ENCODE measurements around the gene CADPS. TPM values are rescaled to one million over a fixed set of nuclear protein-coding genes. Genes with fewer than 3 reads are reported as not detected.

The CADPS gene
- total and polyA plus RNA-seq, 4 donors: 0.13 to 0.99 (median 0.75) TPM; not detected in 1

- H3K27ac ChIP-seq (ENCODE audit: low read depth in 1 of 2, low read length in 2 of 2): no peak overlapping the region
- H3K4me1 ChIP-seq (ENCODE audit: control insufficient read depth in 1 of 2, insufficient read depth in 2 of 2, low read length in 2 of 2): no peaks in the 10 kb centered on the region
- DNase-seq (no peak), ATAC-seq (ENCODE audit: low FRiP score) (no peak)
- no peak overlapping the region for H3K4me3 ChIP-seq (ENCODE audit: low read length in 2 of 2)
- no peaks in the 10 kb centered on the region for H3K36me3 ChIP-seq (ENCODE audit: control insufficient read depth in 1 of 2, insufficient read depth in 2 of 2, low read length in 1 of 2)
- WGBS, 2 donors: 80 to 89% methylated on average over 4 of the region's 4 CpGs
- H3K27me3 ChIP-seq (ENCODE audit: control insufficient read depth in 1 of 2, insufficient read depth in 2 of 2, low read length in 1 of 2): no peaks in the 10 kb centered on the region
- intact Hi-C loops (cut with DNase I): no loop called here
- peaks cover 2% of the 10 kb centered on the region for H3K9me3 ChIP-seq (ENCODE audit: control insufficient read depth, low read length)
These were observed 515.7 kb downstream of the CADPS start for GRCh38 chr3:62359531-62359930.

GRCh38 chr3:62356356-62356755 lies 518.9 kb downstream of the CADPS start:
- no peak for ATAC-seq (ENCODE audit: low FRiP score)
- no peaks in the 10 kb centered on the region for H3K9me3 ChIP-seq (ENCODE audit: control insufficient read depth, low read length)
- H3K36me3 ChIP-seq (ENCODE audit: control insufficient read depth in 1 of 2, insufficient read depth in 2 of 2, low read length in 1 of 2): no peaks in the 10 kb centered on the region
- intact Hi-C loops (cut with DNase I): no loop called here
- H3K4me3 ChIP-seq (ENCODE audit: low read length in 2 of 2): no peak overlapping the region
- no peak overlapping the region for H3K27ac ChIP-seq (ENCODE audit: low read depth in 1 of 2, low read length in 2 of 2)
- no peak for DNase-seq
- H3K4me1 ChIP-seq (ENCODE audit: control insufficient read depth in 1 of 2, insufficient read depth in 2 of 2, low read length in 2 of 2): no peaks in the 10 kb centered on the region
- no peaks in the 10 kb centered on the region for H3K27me3 ChIP-seq (ENCODE audit: control insufficient read depth in 1 of 2, insufficient read depth in 2 of 2, low read length in 1 of 2)

- no peak for ATAC-seq (ENCODE audit: low FRiP score)
- H3K27me3 ChIP-seq (ENCODE audit: control insufficient read depth in 1 of 2, insufficient read depth in 2 of 2, low read length in 1 of 2): no peaks in the 10 kb centered on the region
- H3K9me3 ChIP-seq (ENCODE audit: control insufficient read depth, low read length): no peaks in the 10 kb centered on the region
- intact Hi-C loops (cut with DNase I): no loop called here
- no peaks in the 10 kb centered on the region for H3K36me3 ChIP-seq (ENCODE audit: control insufficient read depth in 1 of 2, insufficient read depth in 2 of 2, low read length in 1 of 2)
- DNase-seq: no peak
- H3K27ac ChIP-seq (ENCODE audit: low read depth in 1 of 2, low read length in 2 of 2): no peak overlapping the region
- H3K4me3 ChIP-seq (ENCODE audit: low read length in 2 of 2): no peak overlapping the region
- H3K4me1 ChIP-seq (ENCODE audit: control insufficient read depth in 1 of 2, insufficient read depth in 2 of 2, low read length in 2 of 2): no peaks in the 10 kb centered on the region
- 71 to 72% methylated on average over 3 of the region's 3 CpGs for WGBS, 2 donors
These were observed 519.5 kb downstream of the CADPS start for GRCh38 chr3:62355703-62356102.

All from aorta (tissue), 5 donors.